Activated CD4-positive, alpha-beta T cell treated with anti-CD3 and anti-CD28 coated beads, Interleukin-2, amount 50 U/mL, for 4 hours (primary cell): ENCODE results near the gene RFPL2.
"Not testable (repeated sequence)": the region's sequence is repeated elsewhere in the genome, so short reads cannot be mapped to it uniquely, and the experiment has no call there.

Source experiments
- DNase-seq, 2 experiments: peaks; one replicate each; pipeline ENCODE4 v3.0.0-alpha.2; 2020

RFPL2 gene

DNA sequence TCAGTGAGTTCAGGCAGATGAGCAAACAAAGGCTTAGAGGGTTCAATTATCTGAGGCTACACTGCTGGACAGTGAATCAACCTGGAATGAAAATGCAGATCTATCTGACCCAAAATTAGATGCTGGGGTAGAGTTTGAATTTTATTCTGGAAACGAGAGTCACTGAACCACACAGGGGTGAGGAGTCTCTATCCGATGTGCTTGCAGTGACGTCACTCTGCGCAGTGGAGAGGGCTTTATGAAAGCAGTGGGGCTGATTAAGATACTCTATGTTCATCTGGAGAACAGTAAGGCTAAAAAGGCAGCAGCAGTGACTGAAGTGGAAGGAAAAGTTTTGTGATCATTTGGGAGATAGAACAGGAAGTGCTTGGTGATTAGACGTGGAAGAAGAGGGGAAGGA lies 44.5 kb downstream of the RFPL2 start:
- not testable (repeated sequence) for DNase-seq

DNA sequence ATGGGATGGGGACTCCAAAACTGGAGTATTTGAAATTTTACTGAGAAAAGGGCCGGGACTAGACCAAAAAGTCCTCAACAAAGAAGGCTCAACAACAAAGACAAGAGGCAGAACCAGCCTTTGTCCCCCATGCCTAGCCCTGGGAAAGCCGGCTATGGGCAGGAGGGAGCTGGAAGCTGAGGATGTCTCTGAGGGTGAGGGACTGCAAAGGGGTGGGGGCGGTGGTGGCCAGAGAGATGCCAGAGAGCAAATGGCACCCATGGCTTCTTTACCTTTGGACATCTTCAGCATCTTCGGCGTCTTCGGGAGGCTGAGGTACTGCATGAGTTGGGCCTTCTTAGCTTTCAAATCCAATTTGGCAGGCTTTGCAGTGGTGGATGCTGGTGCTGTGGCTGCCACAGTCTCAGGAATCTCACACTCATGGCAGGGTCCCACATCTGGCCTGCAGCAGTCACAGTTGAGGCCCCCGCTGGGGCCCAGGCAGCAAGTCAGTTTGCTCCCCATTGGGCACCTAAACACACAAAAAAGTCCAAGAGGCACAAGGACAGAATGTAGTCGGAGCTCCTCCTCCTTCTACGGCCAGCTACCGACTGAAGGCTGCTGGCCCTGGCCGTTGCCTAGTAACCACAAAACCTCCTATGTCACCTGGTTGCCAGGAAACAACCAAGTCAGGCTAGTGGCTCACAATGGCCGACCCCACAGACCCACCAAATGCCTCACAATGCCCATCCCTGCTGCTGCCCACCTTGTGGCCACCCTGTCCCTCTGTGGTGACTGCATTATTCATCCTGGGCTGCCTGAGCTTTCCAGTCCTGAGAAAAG lies 46.0 kb downstream of the RFPL2 start, which contains the start of gene C22orf42:
TSS of gene C22orf42 (minus strand) at position 592 of the 822 bp plus-strand sequence. CDS start at position 504, 88 bp downstream.
- no peak for DNase-seq

DNA sequence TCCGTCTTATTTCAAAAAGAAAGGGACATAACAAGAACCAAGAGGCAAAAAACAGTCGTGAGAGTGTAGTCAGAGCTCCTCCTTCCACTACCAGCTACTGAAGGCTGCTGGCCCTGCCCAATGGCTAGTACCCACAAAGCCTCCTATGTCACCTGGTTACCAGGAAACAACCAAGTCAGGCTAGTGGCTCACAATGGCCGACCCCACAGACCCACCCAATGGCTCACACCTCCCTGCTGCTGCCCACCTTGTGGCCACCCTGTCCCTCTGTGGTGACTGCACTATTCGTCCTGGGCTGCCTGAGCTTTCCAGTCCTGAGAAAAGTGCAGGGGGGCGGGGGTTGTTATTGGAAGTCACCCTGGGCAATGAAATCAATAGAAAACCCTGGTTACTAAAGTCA lies 47.2 kb downstream of the RFPL2 start:
- DNase-seq = not testable (repeated sequence)

DNA sequence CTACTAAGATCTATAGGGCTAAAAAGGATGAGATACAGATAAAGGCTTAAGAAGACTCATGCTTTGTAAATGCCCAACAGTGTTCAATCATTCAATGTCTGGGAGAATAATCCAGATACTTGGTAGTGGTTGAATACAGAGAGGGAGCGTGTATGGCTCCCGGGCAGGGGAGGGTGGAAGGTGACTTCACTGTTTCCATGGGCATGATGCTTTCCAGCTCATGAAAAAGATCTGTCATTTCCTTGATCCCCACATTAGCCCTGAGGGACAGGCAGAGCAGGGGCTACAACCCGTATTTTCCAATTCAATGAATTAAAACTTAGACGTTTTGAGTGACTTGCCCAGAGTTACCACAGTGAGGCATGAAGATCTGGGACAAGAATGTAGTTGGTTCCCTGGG lies 50.1 kb downstream of the RFPL2 start:
- DNase-seq = not testable (repeated sequence)

DNA sequence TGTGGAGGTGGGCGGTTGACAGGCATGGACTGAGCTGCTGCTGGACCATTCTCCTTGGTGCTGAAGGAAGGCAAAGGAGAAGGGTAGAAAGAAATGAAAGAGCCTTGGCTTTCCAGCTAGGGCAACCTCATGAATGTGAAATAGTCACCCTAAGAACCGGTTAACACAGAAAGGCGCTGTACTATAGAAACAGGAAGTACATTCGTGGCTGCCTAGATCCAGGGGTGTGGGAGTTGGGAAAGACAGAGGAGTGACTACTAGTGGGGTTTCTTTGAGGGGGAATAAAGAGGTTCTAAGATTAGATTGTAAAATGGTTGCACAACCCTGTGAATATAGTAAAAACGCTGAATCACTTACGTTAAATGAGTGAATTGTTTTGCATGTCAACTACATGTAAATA lies 53.2 kb downstream of the RFPL2 start:
- not testable (repeated sequence) for DNase-seq

DNA sequence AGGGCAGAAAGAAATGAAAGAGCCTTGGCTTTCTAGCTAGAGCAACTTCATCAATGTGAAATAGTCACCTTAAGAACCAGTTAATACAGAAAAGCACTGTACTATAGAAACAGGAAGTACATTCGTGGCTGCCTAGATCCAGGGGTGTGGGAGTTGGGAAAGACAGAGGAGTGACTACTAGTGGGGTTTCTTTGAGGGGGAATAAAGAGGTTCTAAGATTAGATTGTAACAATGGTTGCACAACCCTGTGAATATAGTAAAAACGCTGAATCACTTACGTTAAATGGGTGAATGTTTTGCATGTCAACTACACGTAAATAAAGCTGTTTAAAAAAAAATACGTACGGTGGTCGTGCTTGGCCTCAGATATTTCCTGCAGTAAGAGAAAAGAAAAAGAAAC lies 54.2 kb downstream of the RFPL2 start:
- not testable (repeated sequence) for DNase-seq

DNA sequence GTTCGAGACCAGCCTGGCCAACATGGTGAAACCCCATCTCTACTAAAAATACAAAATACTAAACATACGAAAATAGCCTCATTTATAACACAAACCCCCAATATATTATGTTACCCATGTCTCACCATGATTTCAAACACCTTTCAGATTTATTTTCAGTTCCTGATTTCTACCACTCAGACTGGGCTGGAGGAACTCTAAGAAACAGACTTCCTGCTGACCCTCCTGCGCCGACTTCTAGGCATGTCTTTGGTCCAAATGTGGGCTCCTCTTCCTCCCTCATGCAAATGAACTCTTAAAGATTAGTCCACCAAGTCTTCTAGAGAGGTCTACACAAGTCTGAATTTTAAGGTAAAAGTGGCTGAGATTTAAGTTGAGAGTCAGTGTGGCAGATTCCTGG lies 56.5 kb downstream of the RFPL2 start:
- not testable (repeated sequence) for DNase-seq

DNA sequence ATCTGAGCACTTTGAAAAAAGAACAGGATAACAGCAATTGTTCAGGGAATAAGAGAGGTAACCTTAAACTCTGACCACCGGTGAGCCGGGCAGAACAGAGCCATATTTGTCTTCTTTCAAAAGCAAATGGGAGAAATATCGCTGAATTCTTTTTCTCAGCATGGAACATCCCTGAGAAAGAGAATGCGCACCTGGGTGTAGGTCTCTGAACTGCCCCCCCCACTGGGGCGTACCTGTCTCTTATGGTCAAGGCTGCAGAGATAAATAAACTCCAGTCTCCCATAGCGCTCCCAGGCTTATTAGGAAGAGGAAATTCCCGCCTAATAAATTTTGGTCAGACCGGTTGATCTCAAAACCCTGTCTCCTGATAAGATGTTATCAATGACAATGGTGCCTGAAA lies 57.7 kb downstream of the RFPL2 start:
- not testable (repeated sequence) for DNase-seq

DNA sequence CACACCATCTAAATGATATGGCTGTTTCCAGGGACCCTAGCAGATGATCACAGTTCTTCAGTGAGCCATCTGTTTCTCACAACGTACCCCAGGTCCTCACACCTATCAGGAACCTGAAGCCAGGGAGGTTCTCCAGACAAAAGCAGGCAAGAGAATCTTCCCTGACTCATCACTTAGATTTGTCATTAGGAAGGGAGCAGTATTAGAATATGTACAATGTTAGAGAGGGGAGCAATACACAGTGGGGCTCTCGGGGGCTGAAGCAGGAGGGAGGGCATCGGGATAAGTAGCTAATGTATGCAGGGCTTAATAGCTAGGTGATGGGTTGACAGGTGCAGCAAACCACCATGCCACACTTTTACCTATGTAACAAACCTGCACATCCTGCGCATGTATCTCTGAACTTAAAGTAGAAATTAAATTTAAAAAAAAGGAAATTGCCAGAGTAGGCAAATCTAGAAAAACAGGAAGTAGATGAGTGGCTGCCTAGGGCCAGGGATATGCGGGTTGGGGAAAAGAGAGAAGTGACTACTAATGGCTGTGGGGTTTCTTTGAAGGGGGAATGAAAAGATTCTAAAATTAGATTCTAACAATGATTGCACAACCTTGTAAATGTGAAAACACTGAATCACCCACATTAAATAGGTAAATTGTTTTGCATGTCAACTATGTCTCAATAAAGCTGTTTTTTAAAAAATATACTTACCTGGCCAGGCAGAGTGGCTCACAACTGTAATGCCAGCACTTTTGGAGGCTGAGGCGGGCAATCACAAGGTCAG lies 60.2 kb downstream of the RFPL2 start:
- DNase-seq = no peak

DNA sequence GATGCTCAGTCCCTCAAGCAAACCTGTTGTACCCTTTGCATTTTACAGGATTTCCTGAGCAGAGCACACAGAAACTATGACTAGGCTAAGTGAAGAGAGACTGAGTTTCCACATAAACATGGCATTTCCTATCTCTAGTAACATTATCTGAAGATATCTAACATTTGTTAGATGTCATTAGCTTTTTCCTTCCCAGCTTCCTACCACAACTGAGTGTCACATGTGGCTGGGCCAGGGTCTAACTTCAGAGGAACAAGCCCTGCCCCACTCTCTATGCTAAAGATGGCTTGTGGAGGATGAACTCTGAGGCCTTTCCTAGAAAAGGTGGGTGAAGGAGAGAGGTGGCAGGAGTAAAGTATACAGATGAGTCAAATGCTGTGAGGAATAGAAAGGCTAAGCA lies 62.3 kb downstream of the RFPL2 start:
- DNase-seq = peak; percentile 17 to 35

DNA sequence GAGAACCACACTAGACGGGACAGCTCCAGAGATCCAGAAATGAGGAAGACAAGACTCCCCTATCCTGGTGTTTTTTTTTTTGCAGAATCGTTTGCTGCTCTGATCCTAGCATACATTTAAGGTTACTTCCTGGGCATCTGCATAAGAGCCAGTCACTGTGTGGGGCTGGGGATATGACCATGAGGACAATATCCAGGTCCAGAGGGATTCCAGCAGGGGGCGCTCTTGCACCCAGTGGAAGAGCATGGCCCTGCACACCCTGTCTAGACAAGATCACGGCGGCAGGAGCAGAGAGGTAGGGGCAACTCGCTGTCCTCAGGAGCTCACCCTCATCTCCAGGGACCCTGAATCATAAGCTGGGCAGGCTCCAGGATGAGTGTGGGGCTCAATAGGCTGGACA lies 64.2 kb downstream of the RFPL2 start:
- DNase-seq = not testable (repeated sequence)
